Dermis blood vessel endothelial cell (primary cell): ENCODE measurements around the gene KCNJ6. TPM values are rescaled to one million over a fixed set of nuclear protein-coding genes. Genes with fewer than 3 reads are reported as not detected.

ENCODE experiments used
- DNase-seq: peaks from one replicate; pipeline ENCODE4 v3.0.0; 2010
- total RNA-seq: library from RNA; depleted of rRNA; stranded (reverse); fragments of >200 nt; gene quantifications from 2 replicates; pipeline ENCODE4 v1.2.3, GENCODE V29; 2014

The KCNJ6 gene
- total RNA-seq, 1 donor from 2014 or later: under 0.01 TPM

GRCh38 chr21:37711836-37712568 lies 204.3 kb downstream of the KCNJ6 start:
- DNase-seq: peak; percentile 85

- DNase-seq: no peak
These were observed 204.9 kb downstream of the KCNJ6 start for GRCh38 chr21:37711286-37711829.

GRCh38 chr21:37710546-37711285 lies 205.5 kb downstream of the KCNJ6 start:
- DNase-seq: no peak

- DNase-seq: no peak
These were observed 211.5 kb downstream of the KCNJ6 start for GRCh38 chr21:37704751-37705150.

DNA sequence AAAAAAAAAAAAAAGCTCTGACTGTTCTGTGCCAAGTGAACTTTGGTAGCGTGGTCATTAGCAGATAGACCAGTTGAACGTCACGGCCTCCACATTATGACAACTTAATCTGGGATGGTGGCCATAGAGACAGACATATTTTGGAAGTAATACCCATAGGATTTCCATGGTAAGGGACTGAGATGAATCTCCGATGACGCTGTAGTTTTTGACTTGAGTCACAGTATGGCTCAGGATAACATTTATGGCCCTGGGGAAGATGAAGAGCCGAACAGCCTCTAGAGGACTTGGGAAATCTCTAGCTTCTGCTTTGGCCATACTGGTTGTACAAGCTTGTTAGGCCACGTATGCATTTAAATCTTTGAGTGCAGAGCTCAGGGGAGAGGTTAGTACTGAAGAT lies 214.0 kb downstream of the KCNJ6 start:
- DNase-seq: no peak

GRCh38 chr21:37700641-37701202 lies 215.5 kb downstream of the KCNJ6 start:
- peak; percentile 88 for DNase-seq

DNA sequence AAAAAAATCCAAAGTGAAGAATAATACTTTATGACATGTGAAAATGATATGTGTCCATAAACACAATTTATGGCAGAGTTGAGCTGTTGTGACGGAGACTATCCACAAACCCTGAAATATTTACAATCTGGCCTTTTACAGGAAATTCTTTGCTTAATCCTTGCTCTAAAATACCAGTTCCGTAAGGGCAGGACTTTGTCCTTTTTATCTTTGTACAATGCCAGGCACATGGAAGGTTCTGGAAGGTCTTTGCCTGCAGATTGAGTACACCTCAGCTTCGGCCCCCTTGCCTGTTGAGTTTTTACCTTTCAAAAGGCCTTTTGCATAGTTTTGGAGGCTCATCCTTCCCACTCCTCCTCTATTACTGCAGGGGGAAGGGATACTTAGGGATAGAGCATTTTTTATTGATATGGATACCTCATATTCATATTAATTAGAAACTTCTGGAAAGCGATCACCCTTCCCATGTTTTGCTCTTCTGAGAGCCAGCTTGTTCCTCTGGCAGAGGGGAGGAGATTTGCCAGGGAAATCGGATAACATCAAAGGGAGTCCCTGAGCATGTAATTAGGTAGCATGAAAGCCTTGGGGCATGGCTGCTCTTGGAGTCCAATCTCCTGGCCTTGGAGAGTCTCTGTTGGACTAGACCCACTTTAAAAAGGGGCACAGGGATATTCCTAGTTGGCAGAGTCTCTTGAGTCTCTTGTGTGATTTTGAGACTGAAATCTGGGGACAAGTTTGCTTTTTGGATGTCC lies 217.1 kb downstream of the KCNJ6 start:
- no peak for DNase-seq

DNA sequence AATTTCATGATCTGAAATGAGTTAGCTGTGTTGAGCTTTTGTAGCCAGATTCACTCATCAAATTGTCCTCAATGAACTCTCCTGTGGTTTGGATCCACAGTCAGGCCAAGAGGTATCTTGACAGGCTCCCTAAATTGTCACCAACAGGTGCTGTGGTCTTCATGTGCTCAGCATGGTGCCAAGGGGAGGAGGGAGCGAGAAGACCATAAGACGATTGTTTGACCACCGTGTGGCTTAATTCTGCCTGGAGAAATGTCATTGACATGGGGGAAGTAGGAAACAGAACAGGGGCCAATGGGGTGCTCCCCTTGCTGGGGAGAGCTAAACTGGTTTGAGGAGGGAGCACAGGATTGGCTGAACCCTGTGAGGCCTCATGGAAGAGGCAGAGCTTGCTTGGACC lies 219.3 kb downstream of the KCNJ6 start:
- DNase-seq: no peak

DNA sequence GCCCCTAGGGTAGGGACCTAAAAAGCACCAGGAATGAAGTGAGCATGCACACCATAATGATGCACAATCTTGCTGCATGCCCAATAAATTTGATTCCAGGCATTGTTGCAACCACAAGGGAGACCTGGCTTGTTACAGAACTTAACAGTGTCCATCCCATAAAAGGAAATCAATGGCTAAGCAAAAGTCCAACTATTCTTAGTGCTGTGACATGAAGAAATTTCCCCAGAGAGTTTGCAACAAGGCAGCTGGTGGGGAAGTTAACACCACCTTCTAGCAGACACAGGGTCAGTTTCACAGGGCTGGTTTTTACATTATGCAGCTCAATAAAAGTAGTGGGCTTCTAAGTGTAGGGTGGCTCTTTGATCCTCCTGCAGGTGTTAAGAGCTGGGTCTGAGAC lies 221.1 kb downstream of the KCNJ6 start:
- no peak for DNase-seq

GRCh38 chr21:37688952-37689659 lies 227.2 kb downstream of the KCNJ6 start:
- no peak for DNase-seq

DNA sequence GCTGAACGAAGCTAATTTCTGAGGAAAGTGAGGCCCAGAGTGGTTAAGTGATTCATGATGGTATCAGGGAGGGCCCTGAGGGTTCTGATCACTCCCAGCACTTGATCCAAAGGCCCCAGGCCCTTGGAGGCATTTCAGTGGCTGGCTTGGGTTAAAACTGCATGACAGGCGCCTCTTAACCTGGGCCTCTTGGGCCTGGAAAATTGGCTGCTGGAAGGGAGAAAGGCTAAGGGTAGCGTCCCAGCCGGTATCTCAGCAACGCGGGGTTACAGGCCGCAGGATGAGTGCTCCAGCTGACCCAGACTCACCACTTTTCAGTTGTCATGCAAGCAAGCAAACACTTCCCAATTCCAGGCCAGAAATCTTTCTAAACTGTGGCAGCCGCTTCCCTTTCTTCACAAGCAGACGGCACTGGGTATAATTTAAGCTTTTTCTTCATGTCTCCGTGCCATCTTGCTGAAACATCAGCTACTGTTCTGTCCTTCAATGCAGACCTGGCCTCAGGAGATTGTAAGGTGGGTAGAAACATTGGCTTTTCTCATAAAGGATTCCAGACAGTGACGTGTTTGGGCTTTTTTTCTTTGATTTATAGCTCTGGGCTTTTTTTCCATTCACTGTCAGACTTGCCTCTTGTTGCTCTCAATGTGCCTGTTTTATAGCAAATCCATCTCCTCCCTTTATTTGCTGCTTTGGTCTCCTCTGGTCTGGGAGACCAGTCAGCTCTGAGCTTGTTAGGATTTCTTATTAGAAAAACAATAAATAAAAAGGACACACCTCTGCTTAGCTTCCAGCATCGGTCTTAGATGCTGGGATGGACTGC lies 229.1 kb downstream of the KCNJ6 start:
- no peak for DNase-seq

GRCh38 chr21:37684547-37684946 lies 231.7 kb downstream of the KCNJ6 start:
- DNase-seq: peak; percentile 28

DNA sequence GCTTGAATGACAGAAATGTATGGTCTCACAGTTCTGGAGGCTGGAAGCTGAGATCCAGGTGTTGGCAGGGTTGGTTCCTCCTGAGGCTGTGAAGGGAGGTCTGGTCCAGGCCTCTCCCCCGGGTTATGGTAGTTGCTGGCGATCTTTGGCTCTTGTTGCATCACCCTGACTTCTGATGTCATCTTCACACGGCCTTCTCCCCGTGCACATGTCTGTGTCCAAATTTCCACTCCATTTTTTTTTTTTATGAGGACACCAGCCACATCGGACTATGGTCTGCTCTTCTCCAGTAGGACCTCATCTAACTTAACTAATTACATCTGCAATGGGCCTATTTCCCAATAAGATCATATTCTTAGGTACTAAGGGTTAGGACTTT lies 232.2 kb downstream of the KCNJ6 start:
- DNase-seq: no peak

GRCh38 chr21:37683396-37684114 lies 232.7 kb downstream of the KCNJ6 start:
- DNase-seq: no peak

GRCh38 chr21:37682966-37683365 lies 233.3 kb downstream of the KCNJ6 start:
- DNase-seq: no peak

DNA sequence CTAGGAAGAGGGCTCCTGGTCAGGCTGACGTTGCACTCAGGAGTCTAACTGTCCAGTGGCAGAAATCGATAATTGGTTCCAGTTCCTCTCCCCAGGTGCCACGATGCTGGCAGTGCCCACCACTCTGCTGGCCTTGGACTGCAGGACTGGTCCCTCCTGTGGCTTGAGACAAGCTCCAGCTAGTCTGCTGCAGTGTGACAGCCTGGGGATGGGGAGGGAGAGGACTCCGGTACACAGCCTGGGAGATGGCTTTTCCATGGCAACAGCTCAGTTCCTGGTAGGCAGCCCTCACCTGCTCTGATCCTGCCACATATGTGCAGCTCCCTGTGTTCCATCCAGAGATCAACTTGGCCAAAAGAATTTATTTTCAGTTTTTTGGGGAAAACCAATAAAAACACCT lies 239.3 kb downstream of the KCNJ6 start:
- DNase-seq: no peak

DNA sequence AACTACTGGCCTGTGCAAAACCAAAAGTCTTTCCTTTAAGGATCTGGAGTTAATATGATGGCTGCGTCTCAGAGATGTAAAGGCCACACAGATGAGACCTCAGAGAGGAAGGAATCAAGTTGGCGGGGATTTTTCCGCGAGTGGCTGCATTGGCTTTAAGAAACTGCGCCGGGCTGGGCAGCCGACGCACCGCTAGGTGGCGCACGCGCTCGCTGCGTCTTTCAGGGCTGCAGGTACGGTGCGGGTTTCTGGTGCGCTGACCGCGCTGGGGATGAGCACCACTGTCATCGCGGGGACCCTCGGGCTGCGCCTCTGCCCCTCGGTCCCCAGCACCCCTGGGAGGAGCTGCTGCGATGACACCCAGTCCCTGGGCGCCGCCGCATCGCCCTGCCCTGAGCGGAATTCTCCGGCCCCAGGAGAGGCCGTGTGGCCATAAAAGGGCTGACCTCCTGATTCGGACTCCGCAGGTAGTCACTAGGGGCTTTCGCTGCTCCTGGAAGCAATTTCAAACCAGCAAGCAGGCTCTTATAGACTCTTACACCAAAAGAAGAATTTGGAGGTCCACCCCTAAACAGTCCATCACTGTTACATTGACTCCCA lies 241.0 kb downstream of the KCNJ6 start:
- peak; percentile 79 for DNase-seq

DNA sequence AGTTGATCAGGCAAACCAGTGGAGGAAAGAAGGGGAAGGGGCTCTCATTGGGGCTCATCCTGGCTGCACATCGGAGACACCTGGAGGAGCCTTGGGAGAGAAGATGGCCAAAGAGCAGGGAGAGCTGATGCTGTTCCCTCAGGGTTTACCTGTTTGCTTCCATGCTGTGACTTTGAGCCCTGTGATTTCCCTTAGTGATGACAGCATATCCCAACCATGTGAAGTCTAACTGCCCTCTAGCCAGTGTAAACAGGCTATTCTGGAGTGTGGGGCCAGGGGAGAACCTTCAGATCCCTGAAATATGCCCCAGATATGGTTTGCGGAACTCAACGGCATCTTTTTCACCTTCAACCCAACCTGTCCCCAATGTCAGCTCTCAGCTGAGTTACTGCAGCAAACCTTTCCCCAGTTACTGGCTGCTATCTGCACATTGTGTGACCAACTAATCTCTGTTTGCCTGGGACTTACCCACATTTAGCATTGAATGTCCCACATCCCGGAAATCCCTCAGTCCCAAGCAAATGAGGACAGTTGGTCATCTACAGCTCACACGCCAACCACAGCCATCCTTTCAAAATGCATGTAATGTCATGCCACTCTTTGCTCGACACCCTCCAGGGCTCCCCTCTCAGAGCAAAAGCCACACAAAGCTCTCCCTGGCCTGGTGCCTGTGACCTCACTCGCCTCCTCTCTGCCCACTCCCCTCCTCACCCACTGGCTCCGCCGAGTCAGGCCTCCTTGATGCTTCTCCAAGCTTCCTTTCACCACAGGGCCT lies 242.3 kb downstream of the KCNJ6 start:
- DNase-seq: no peak

GRCh38 chr21:37671381-37671780 lies 244.9 kb downstream of the KCNJ6 start:
- no peak for DNase-seq
